ENCODE results near the gene TDO2.

The TDO2 gene

GRCh38 chr4:155954939-155955338 is 51.4 kb downstream of the TDO2 start:
- DNase-seq, result no peak

GRCh38 chr4:155956461-155956860 is 53.0 kb downstream of the TDO2 start:
- no peak for DNase-seq

GRCh38 chr4:155959417-155959816 is 55.9 kb downstream of the TDO2 start:
- DNase-seq, result no peak

- no peak for DNase-seq
Observed at GRCh38 chr4:155960522-155960921, 57.0 kb downstream of the TDO2 start.

GRCh38 chr4:155961575-155961974 is 58.1 kb downstream of the TDO2 start:
- DNase-seq, result no peak

- DNase-seq, result no peak
Observed at GRCh38 chr4:155962767-155963166, 59.3 kb downstream of the TDO2 start.

- no peak for DNase-seq
Observed at GRCh38 chr4:155964016-155964891, 60.8 kb downstream of the TDO2 start.

GRCh38 chr4:155966171-155966570 is 62.7 kb downstream of the TDO2 start:
- no peak for DNase-seq

GRCh38 chr4:155966731-155967395 is 63.4 kb downstream of the TDO2 start:
- DNase-seq, result no peak
